ENCODE data around the gene BMERB1.
"Not testable (repeated sequence)": the region's sequence is repeated elsewhere in the genome, so short reads cannot be mapped to it uniquely, and the experiment has no call there.

BMERB1 gene

GRCh38 chr16:15526731-15527130 lies 92.3 kb downstream of the BMERB1 start:
- no peak for DNase-seq

DNA sequence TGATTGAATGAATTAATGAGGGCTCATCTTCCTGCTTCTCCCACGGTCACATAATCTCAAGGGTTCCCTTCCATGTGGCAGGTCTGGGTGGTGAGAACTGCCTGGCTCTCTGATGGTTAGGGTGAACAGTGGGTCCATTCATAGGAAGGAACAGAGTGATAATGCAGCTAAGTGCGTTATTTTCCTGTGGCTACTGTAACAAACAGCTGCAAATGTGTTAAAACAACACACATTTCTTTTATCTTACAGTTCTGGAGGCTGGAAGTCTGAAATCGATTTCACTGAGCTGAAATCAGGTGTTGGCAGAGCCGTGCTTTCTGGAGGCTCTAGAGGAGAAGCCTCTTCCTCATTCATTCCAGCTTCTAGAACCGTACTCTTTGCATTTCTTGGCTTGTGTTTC lies 95.3 kb downstream of the BMERB1 start:
- no peak for DNase-seq

- DNase-seq = no peak
These were observed 95.7 kb downstream of the BMERB1 start for GRCh38 chr16:15530085-15530484.

DNA sequence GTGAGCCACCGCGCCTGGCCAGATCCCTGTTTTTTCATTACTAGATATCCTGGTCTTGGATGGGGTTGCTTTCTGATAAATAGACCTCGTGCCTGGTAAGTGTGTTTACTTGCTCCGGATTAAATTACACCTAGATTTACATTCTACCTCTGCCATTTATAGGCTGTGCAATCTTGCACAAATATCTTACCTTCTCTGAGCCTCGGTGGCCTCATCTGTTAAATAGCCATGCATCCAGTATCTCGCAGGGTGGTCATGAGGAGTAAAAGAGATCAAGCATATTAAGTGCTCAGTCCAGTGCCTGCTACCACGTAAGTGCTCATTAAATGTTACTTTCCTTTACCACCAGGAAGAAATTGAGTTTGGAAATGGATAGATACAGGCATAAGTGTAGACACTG lies 98.4 kb downstream of the BMERB1 start:
- DNase-seq = no peak

DNA sequence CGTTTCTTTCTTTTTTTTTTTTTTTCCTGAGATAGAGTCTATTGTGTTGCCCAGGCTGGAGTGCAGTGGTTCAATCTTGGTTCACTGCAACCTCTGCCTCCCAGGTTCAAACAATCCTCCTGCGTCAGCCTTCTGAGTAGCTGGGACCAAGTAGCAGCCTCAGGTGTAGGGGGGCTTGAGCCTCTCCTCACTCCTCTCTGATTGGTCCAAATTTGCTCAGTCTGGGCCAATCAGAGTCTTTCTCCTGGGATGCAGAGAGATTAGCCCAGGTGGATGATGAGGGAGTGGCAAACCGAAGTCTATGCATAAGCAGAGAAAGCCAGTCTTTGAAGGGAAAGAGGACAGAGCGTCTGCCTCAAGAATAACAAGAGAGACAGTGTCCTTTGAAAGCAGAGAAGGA lies 99.0 kb downstream of the BMERB1 start:
- DNase-seq = no peak

DNA sequence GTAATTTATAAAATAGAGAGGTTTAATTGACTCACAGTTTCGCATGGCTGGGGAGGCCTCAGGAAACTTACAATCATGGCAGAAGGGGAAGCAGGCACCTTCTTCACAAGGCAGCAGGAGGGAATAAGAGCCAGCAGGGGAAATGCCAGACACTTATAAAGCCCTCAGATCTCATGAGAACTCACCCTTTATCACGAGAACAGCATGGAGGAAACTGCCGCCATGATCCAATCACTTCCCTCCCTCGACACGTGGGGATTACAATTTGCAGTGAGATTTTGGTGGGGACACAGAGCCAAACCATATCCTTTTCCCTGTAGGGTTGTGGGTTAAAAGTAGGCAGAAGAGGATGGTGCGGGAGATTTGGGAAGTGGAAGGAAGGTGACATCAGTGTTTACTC lies 101.4 kb downstream of the BMERB1 start:
- no peak for DNase-seq

DNA sequence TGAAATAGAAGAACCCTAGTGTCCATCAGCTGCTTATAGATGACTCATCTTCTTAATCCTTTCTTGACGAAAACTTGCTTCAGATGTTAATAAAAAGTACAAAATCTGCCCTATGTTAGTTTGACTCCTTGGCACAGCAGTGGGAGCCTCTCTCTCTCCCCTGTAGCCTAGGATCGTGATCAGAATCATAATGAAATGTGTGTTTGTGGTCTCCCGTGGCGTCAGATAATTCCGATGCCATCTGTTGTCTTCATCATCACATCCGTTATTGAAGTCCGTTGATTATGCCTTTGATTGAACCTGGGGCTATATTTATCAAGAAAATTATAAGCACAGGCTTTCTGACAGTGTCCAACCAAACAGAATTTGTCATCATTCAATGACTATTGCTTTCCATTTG lies 102.5 kb downstream of the BMERB1 start:
- no peak for DNase-seq

DNA sequence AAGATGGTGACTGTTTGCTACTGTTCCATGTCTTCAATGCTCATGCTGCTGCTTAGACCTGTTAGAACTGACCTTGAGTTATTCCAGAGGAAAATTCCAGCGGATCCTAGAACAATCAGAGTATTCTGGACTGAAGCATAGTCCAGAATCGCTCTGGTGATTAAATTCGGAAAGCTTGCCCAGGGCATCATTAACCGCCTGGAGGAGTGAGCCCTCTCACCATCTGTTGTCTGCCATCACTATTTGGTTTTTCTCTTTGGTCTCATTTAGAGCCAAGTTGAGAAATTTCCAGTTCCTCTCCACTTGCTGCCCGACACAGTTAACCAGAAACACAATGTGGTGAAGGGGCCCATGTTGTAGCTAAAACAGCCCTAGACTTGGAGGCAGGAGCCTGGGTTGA lies 104.1 kb downstream of the BMERB1 start:
- DNase-seq = no peak

DNA sequence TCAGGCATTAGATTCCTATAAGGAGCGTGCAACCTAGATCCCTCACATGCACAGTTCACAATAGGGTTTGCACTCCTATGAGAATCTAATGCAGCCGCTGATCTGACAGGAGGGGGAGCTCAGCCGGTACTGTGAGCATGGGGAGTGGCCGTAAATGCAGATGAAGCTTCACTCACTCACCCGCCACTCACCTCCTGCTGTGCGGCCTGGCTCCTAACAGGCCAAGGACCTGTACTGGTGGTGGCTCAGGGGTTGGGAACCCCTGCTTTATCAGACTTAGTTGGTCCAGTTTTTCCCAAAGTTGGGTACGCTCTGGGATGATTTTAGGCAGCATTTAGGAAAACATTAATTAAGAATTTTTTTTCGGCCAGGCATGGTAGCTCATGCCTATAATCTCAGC lies 104.8 kb downstream of the BMERB1 start:
- no peak for DNase-seq

GRCh38 chr16:15542261-15542660 lies 107.9 kb downstream of the BMERB1 start:
- no peak for DNase-seq

- no peak for DNase-seq
These were observed 108.5 kb downstream of the BMERB1 start for GRCh38 chr16:15542734-15543347.

DNA sequence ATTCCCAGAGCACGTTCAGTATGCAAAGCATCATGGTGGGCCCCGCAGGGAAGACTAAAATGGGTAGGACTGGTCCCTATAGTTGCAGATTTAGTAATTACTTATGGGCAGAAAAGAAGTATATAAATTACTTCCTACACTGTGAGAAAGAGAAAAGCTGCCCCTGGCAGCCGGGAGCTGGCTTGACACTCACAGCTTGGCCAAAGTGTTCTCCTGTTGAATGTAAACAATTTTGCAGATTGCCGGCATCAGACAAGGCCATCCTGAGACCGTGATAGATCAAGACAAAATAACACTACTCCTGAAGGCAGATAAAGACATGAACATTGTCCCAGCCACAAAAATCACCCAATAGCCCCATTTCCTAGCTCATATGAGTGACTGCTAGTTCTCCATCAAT lies 110.0 kb downstream of the BMERB1 start:
- no peak for DNase-seq

DNA sequence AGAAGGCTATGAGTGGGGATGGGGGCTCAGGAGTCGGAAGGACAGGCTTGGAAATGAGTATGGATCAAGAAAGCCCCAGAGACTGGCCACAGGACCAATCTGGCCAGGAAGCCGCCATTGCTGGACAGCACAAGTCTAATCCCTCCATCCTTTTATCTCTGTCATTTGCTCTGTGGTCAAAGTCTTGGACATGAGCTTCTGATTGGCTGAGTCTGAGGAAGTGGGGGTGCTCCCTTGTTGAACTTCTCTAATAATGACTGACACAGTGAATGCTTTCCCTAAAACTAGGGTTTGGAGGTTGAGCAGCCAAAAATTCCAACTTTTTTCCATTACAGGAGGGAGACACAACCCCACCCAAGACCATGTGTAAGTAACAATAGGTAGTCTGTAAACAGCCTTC lies 111.2 kb downstream of the BMERB1 start:
- DNase-seq = no peak

DNA sequence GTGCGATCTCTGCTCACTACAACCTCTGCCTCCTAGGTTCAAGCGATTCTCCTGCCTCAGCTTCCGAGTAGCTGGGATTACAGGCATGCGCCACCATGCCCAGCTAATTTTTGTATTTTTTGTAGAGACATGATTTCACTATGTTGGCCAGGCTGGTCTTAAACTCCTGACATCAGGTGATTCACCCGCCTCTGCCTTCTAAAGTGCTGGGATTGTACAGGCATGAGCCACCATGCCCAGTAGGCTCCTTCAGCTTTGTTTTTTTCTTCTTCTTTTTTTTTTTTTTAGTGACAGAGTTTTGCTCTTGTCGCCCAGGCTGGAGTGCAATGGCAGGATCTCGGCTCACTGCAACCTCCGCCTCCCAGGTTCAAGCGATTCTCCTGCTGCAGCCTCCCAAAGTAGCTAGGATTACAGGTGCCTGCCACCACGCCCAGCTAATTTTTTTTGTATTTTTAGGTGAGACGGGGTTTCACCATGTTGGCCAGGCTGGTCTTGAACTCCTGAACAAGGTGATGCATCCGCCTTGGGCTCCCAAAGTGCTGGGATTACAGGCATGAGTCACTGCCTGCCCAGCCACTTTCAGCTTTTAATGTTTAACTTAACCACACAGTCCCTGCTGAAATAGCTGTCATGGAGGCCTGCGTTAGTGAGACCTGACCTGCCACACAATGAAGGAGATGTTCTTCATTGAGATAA lies 112.8 kb downstream of the BMERB1 start:
- not testable (repeated sequence) for DNase-seq

DNA sequence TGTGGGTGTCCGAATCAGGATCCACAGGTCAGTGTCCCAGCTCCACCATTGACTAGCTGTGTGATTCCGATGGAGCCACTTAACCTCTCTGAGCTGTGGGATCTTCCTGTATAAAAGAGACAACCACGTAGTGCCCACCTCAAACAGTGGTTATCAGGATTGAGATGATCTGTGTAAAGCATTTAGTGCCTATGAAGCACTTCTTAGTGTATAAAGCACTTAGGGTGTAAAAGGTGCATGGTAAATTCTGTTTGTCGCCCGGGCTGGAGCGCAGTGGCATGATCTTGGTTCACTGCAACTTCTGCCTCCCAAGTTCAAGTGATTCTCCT lies 113.3 kb downstream of the BMERB1 start:
- DNase-seq = no peak

DNA sequence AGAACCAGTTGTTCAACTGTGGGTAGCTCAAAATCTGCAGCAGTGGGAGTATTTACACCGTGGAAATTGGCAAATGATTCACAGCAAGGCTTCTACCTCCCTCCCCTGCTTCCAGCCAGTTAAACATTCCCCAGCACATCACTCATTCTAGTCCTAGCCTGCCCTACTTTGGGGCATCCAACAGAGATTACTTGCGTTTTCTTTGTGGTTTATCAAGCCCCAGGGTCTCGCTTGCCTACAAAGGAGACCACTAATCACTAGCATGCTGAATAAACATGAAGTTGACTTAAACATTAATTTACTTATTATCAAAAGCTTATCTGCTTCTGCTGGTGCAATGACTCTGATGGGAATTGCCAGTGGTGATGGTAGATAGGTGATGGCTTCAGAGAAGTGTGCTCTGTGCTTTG lies 114.1 kb downstream of the BMERB1 start:
- no peak for DNase-seq

DNA sequence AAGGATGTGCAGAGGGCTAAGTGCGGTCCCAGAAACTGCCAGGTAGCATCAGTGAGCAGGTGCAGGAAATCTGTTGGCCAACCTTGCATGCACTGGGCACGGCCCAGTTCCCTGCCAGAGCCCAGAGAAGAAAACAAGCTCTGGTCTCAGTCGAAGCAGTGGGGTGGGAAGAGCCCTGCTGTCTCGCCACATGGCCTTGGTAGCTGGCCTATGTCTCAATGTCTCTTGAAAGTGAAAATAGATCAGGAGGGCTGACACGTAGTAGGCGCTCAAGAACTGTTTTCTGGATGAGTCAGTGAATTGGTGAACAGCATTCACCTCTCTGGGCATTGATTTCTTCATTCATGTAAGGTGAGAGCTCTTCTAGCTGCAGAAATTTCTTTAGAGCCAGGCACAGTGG lies 118.1 kb downstream of the BMERB1 start:
- no peak for DNase-seq

DNA sequence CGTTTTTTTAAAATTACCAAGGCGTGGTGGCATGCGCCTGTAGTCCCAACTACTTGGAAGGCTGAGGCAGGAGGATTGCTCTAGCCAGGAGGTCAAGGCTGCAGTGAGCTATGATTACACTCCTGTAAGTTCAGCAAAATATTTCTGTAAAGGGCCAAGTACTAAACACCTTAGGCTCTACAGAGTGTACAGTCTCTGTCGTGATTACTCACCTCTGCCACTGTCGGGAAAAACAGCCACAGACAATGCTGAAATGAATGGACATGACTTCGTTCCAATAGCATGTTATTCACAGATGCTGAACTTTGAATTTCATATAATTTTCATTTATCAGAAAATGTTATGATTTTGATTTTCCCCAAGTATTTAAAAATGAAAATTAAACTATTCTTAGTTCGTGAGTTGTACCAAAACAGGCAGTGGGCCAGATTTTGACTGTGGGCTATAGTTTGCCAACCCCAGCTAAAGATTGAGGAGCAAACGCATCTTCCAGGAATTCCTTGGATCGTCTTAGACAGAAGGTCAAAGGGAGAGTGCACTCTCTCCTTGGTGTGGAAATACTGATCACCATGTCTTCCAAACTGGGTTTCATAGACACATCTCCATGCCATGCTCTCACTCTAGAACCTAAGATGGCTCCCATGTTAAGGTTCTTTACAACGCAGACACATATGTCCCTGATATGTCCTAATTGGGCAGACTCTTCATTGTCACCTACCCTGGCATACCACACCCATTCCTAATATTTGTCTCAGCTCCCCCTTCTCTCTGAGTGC lies 119.1 kb downstream of the BMERB1 start:
- DNase-seq = no peak

DNA sequence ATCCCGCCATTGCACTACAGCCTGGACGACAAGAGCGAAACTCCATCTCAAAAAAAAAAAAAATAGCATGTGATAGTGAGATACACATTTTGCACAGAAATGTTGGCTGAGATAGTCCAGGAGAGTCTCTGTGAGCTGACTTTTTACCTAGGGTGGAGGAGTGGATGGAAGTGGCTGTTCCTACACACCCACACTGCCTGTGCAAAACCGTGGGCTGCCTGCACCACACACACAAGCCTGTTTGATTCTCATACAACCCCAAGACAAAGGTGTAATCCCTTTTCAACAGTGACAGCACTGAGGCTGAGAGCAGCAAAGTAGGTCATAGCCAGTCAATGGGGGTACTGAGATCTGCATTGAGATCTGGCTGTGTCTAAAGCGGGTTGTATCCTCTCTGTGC lies 121.7 kb downstream of the BMERB1 start:
- DNase-seq = no peak

DNA sequence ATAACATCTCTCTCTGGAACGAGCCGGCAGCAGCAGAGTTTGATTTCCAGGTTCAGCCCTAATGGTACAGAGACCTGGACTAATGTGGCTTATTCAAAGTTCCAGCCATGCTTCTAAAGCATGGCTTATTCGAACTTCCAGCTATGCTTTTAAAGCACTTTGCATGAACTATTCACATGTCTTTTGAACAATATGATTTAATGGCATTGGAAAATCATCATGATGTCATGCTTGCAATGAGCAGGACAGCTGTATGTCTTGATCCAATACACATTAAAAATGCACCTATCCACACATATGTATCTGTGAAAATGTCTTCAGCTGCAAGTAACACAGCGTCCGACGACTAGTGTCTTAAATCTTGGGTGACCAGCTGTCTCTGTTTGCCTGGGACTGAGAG lies 122.9 kb downstream of the BMERB1 start:
- no peak for DNase-seq

DNA sequence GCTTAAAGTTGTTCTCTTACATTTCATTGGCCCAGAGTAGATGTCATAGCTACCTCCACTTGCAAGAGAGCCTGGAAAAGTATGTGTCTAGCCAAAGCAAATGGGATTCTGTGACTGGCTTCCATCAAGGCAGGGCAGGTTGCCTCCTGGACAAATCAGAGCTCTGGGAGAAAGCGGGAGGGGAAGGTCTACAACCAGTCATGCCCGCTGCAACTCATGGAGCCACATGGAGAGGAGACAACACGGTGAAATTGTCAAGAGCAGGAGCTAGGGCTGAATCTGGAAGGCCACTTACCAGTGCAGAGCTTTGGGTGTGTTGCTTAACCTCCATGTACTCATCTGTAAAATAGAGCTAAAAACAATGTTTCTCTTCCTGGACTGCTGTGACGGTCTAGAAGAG lies 124.8 kb downstream of the BMERB1 start:
- DNase-seq = no peak

- no peak for DNase-seq
These were observed 130.4 kb downstream of the BMERB1 start for GRCh38 chr16:15564604-15565339.

- DNase-seq = no peak
These were observed 131.7 kb downstream of the BMERB1 start for GRCh38 chr16:15566095-15566494.

DNA sequence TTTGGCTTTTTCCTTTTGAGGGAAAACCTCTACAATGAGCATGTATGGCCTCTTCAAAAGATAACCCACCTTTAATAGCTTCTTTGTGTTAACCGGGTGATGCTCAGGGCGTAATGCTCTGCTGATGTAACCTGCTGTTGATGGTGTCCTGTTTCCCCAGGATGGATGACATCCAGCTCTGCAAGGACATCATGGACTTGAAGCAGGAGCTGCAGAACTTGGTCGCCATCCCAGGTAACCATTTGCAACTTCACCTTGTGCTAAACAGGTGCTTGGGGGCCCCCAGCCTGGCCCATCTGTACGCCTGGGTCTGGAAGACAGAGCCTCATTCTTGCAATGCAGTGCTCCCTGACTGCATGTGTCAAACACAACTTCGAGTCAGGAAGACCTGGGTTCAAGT lies 133.4 kb downstream of the BMERB1 start:
- no peak for DNase-seq
